HCT116 (cell line): Measurements from ENCODE around the gene PSMG3. TPM values are rescaled to one million over a fixed set of nuclear protein-coding genes. Genes with fewer than 3 reads are reported as not detected.

Experiments
- ATAC-seq: fragments of 200-7000 bp; cut with Tn5 transposase; 2 replicates; pipeline ENCODE4 v1.9.1; 2020; ENCODE audit warnings: mild to moderate bottlenecking, moderate library complexity
- BruUV-seq: library from RNA; stranded (reverse); fragments of 400-500 nt; replicated peaks from 2 replicates; lab custom pipeline; 2021; lab: Mats Ljungman, UMichigan
- CTCF ChIA-PET: fragments of 300-600 bp; sonication (Branson Sonifier 250); formaldehyde crosslinking; loops from one replicate; lab custom pipeline; 2021; ENCODE audit warnings: antibody characterized with exemption; lab: Charles Lee
- POLR2A ChIA-PET: fragments of 300-600, 350-600 bp; sonication (Branson Sonifier 250); formaldehyde crosslinking; loops from one replicate; lab custom pipeline; 2021; ENCODE audit warnings: antibody characterized with exemption; lab: Charles Lee
- RAD21 ChIA-PET, 2 experiments: fragments of 300-600 bp; sonication (Branson Sonifier 250); formaldehyde crosslinking; loops; one replicate each; lab custom pipeline; 2023; ENCODE audit warnings: low total read pairs in 2 of 2; ENCODE audit not compliant: uncharacterized antibody in 2 of 2, unreplicated experiment in 2 of 2, low non-redundant PET in 1 of 2; lab: Charles Lee
- DNase-seq: peaks from one replicate; pipeline ENCODE4 v3.0.0-alpha.2; 2010; ENCODE audit warnings: low read depth, low spot score
- H2AFZ ChIP-seq: fragments of 200-600 bp; shearing (Covaris generic), sonication (generic); 2 replicates; pipeline ENCODE4 v1.6.1; 2017; ENCODE audit warnings: low read depth, mixed run types, mixed read lengths, antibody characterized with exemption, low read length; ENCODE audit not compliant: poor library complexity, severe bottlenecking
- H3K27ac ChIP-seq: 2 replicates; pipeline ENCODE4 v1.5.1; 2012; ENCODE audit warnings: low read depth, low read length
- H3K27me3 ChIP-seq: fragments of 200-600 bp; sonication (generic); 2 replicates; pipeline ENCODE4 v1.6.1; 2016; ENCODE audit warnings: mixed run types, low read length, mixed read lengths; ENCODE audit not compliant: insufficient read depth
- H3K36me3 ChIP-seq, 2 experiments: fragments of 200-500 bp in 1 of 2; fragments of 200-600 bp in 1 of 2; sonication (Bioruptor generic) in 1 of 2; sonication (generic) in 1 of 2; 2 replicates each; pipeline versions ENCODE4 v1.5.1 to v1.6.1; 2014 to 2016; ENCODE audit warnings: low read length in 2 of 2, inconsistent platforms in 1 of 2, mixed read lengths in 1 of 2, mixed run types in 1 of 2; ENCODE audit not compliant: insufficient read depth in 2 of 2, control insufficient read depth in 1 of 2
- H3K4me1 ChIP-seq, 2 experiments: fragments of 200-600 bp in 1 of 2; sonication (generic) in 1 of 2; 2 replicates each; pipeline versions ENCODE4 v1.5.1 to v1.6.1; 2012 to 2017; ENCODE audit warnings: low read length in 2 of 2, inconsistent platforms in 1 of 2, mild to moderate bottlenecking in 1 of 2, mixed read lengths in 1 of 2, mixed run types in 1 of 2, moderate library complexity in 1 of 2; ENCODE audit not compliant: insufficient read depth in 2 of 2, control insufficient read depth in 1 of 2
- H3K4me2 ChIP-seq: fragments of 200-600 bp; sonication (generic); 2 replicates; pipeline ENCODE4 v1.6.1; 2017; ENCODE audit warnings: mixed run types, low read length, mixed read lengths
- H3K4me3 ChIP-seq, 2 experiments: fragments of 200-600 bp in 1 of 2; sonication (generic) in 1 of 2; replicated peaks in 1 of 2; 2 replicates each; pipeline ENCODE4 v1.5.1; 2011 to 2016; ENCODE audit warnings: low read length in 2 of 2, control low read depth in 1 of 2, low read depth in 1 of 2, mild to moderate bottlenecking in 1 of 2, mixed read lengths in 1 of 2, mixed run types in 1 of 2
- H3K79me2 ChIP-seq: fragments of 200-600 bp; sonication (generic); 2 replicates; pipeline ENCODE4 v1.6.1; 2017; ENCODE audit warnings: mild to moderate bottlenecking, mixed run types, low read length, moderate library complexity, mixed read lengths; ENCODE audit not compliant: insufficient read depth
- H3K9ac ChIP-seq: fragments of 200-600 bp; sonication (generic); 2 replicates; pipeline ENCODE4 v1.6.1; 2016; ENCODE audit warnings: low read length, mixed read lengths
- H3K9me2 ChIP-seq: fragments of 200-600 bp; sonication (generic), shearing (Covaris generic); 2 replicates; pipeline ENCODE4 v1.6.1; 2017; ENCODE audit warnings: mixed run types, mild to moderate bottlenecking, moderate library complexity; ENCODE audit not compliant: insufficient read depth
- H3K9me3 ChIP-seq, 2 experiments: fragments of 200-500 bp in 1 of 2; fragments of 200-600 bp in 1 of 2; sonication (Bioruptor generic) in 1 of 2; sonication (generic) in 1 of 2; 2 replicates each; pipeline ENCODE4 v1.6.1; 2014 to 2017; ENCODE audit warnings: low read length in 2 of 2, mixed read lengths in 2 of 2, inconsistent platforms in 1 of 2, low read depth in 1 of 2, mild to moderate bottlenecking in 1 of 2, mixed run types in 1 of 2, moderate library complexity in 1 of 2; ENCODE audit not compliant: control insufficient read depth in 1 of 2, insufficient read depth in 1 of 2
- H4K20me1 ChIP-seq: fragments of 200-600 bp; sonication (generic), shearing (Covaris generic); 2 replicates; pipeline ENCODE4 v1.6.1; 2017; ENCODE audit warnings: mixed run types, mild to moderate bottlenecking, moderate library complexity; ENCODE audit not compliant: insufficient read depth
- CBX3 ChIP-seq: IDR thresholded peaks from 2 replicates; pipeline ENCODE4 v1.6.1; 2012; ENCODE audit warnings: low read depth
- CEBPB ChIP-seq: IDR thresholded peaks from 2 replicates; pipeline ENCODE4 v1.6.1; 2012; ENCODE audit warnings: low read depth
- CTCF ChIP-seq, 3 experiments: fragments of 200-600 bp in 1 of 3; sonication (generic) in 1 of 3; IDR thresholded peaks in 2 of 3; conservative IDR thresholded peaks in 1 of 3; 2 replicates each; pipeline ENCODE4 v1.5.1; 2012 to 2017; ENCODE audit warnings: low read depth in 2 of 3, low read length in 2 of 3, antibody characterized with exemption in 1 of 3, borderline replicate concordance in 1 of 3, control low read depth in 1 of 3, mild to moderate bottlenecking in 1 of 3, mixed read lengths in 1 of 3, mixed run types in 1 of 3, moderate library complexity in 1 of 3; ENCODE audit not compliant: insufficient read depth in 1 of 3
- EGR1 ChIP-seq: IDR thresholded peaks from 2 replicates; pipeline ENCODE4 v1.6.1; 2012; ENCODE audit warnings: low read depth
- ELF1 ChIP-seq: IDR thresholded peaks from 2 replicates; pipeline ENCODE4 v1.6.1; 2012; ENCODE audit warnings: low read depth, borderline replicate concordance
- EZH2phosphoT487 ChIP-seq: fragments of 200-600 bp; IDR thresholded peaks from 2 replicates; pipeline ENCODE4 v1.6.1; 2018; ENCODE audit warnings: antibody characterized with exemption, borderline replicate concordance
- MAX ChIP-seq: IDR thresholded peaks from 2 replicates; pipeline ENCODE4 v1.6.1; 2012
- POLR2AphosphoS5 ChIP-seq: IDR thresholded peaks from 2 replicates; pipeline ENCODE4 v1.6.1; 2011; ENCODE audit warnings: mild to moderate bottlenecking, low read depth, low read length, moderate library complexity
- RAD21 ChIP-seq: IDR thresholded peaks from 2 replicates; pipeline ENCODE4 v1.6.1; 2012; ENCODE audit warnings: low read depth, mild to moderate bottlenecking
- SRF ChIP-seq: IDR thresholded peaks from 2 replicates; pipeline ENCODE4 v1.6.1; 2012; ENCODE audit warnings: low read depth
- TCF7L2 ChIP-seq: IDR thresholded peaks from 2 replicates; pipeline ENCODE4 v1.7.0; 2011; ENCODE audit warnings: borderline replicate concordance, inconsistent platforms; ENCODE audit not compliant: insufficient read depth, insufficient read length; ENCODE audit errors: extremely low read depth
- YY1 ChIP-seq: IDR thresholded peaks from 2 replicates; pipeline ENCODE4 v1.6.1; 2011; ENCODE audit warnings: low read length, low read depth, moderate library complexity, mild to moderate bottlenecking; ENCODE audit not compliant: insufficient replicate concordance; ENCODE audit errors: extremely low read depth
- intact Hi-C: fragments of 100-400 bp; cut with micrococcal nuclease; formaldehyde crosslinking; loops from 2 replicates; pipeline ENCODE4 v1.10.0; 2022
- total RNA-seq: library from RNA; stranded (reverse); gene quantifications from one replicate; pipeline ENCODE4 v1.2.1, GENCODE V29; 2021; ENCODE audit not compliant: unreplicated experiment

PSMG3 gene
- total RNA-seq, 1 experiment from 2014 or later, result 60.9 TPM

GRCh38 chr7:1598961-1599639 lies 29.3 kb upstream of the PSMG3 start:
- Histone ChIP-seq H3K9ac (no peak overlapping the region), H3K4me2 (no peak overlapping the region), H3K79me2 (no peaks in the 10 kb centered on the region), H3K36me3 (no peaks in the 10 kb centered on the region), H3K27ac (no peak overlapping the region), H3K27me3 (no peaks in the 10 kb centered on the region), H2AFZ (no peak overlapping the region), H3K4me3 (no peak overlapping the region), H3K9me3 (no peaks in the 10 kb centered on the region), H3K4me1 (no peaks in the 10 kb centered on the region), H3K9me2 (no peaks in the 10 kb centered on the region)
- ChIA-PET RAD21 (no interaction called here), CTCF (no interaction called here), POLR2A (no interaction called here)
- no peak for ATAC-seq
- intact Hi-C loops, result no loop called here
- no peak for TF ChIP-seq TCF7L2
- TF ChIP-seq YY1, result no peak
- TF ChIP-seq ELF1, result no peak
- TF ChIP-seq EGR1, result no peak
- no peak for TF ChIP-seq POLR2AphosphoS5
- no peak for TF ChIP-seq MAX
- no peak for TF ChIP-seq CEBPB
- TF ChIP-seq CBX3, result no peak
- no peak for TF ChIP-seq EZH2phosphoT487
- TF ChIP-seq, all 23 proteins: peak for 0
- no peaks in the 10 kb centered on the region for H4K20me1 ChIP-seq
- BruUV-seq, result no TSS peak
- DNase-seq, result no peak

GRCh38 chr7:1598286-1598685 lies 28.5 kb upstream of the PSMG3 start:
- H4K20me1 ChIP-seq, result no peaks in the 10 kb centered on the region
- no TSS peak for BruUV-seq
- POLR2A ChIA-PET, result no interaction called here

More at GRCh38 chr7:1598286-1598685, 28.5 kb upstream of the PSMG3 start:
- ChIA-PET CTCF (no interaction called here), RAD21 (no interaction called here)
- no peaks in the 10 kb centered on the region for H3K9me2 ChIP-seq
- no peaks in the 10 kb centered on the region for H3K4me1 ChIP-seq
- no peak overlapping the region for H3K4me2 ChIP-seq
- no peak for TF ChIP-seq YY1
- TF ChIP-seq CTCF (IDR thresholded peaks at IDR 0.05 in 2 of 3, conservative IDR thresholded peaks at IDR 0.05 in 1 of 3; ENCODE audit: borderline replicate concordance in 1 of 3, insufficient read depth in 1 of 3, low read depth in 2 of 3, low read length in 2 of 3), result no peak
- TF ChIP-seq SRF, result no peak
- no peak for TF ChIP-seq RAD21
- TF ChIP-seq EZH2phosphoT487, result no peak
- H3K4me3 ChIP-seq, result no peak overlapping the region
- DNase-seq, result no peak
- no peaks in the 10 kb centered on the region for H3K36me3 ChIP-seq
- H3K27me3 ChIP-seq, result no peaks in the 10 kb centered on the region
- no peaks in the 10 kb centered on the region for H3K79me2 ChIP-seq
- no peak for ATAC-seq
- no peak overlapping the region for H3K9ac ChIP-seq
- intact Hi-C loops, result no loop called here
- no peak overlapping the region for H2AFZ ChIP-seq
- no peaks in the 10 kb centered on the region for H3K9me3 ChIP-seq
- H3K27ac ChIP-seq, result no peak overlapping the region
